GM19455 (cell line): ENCODE data around the gene TIMM21.

ENCODE experiments used
- ATAC-seq: cut with Tn5 transposase; IDR thresholded peaks from one replicate; pipeline ENCODE4 v1.9.1; 2021; ENCODE audit not compliant: unreplicated experiment

Gene TIMM21

DNA sequence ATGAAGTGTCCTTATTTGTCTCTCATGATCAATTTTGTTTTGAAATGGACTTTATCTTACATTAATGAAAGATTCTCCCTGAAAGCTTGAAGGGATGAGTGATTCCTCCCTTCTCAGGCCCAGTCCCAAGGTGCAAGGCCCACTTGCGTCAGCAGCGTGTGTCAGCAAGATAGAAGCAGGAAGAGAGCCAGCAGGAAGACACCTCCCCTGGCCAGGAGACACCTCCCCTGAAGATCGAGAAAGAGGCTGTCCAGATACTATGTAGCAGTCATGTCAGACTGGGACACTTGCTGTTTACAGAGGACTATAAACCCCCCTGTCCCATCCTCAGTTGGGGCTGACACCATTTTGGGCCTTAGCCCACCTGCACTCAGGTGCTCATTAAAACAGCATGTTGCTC is 38.3 kb downstream of the TIMM21 start:
- ATAC-seq, result no peak

- ATAC-seq, result no peak
Measured at GRCh38 chr18:74190086-74190485, 41.8 kb downstream of the TIMM21 start.

DNA sequence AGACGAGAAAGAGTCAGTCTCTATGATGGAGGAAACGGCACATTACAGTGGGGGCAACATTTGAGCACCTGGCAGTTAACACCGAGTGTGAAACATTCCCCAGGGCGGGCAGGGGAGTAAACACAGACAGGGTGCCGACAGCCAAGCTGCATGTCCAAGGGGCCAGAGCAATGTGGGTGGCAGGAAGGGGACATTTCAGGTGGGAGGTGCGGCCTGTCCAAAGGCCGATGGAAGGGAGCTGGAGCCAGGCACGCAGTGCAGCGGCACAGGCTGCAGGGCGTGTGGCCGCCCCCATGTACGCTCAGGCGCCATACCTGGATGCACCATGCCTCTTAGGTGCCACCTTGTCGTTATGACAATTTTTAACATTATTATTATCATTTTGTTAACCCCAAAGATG is 43.3 kb downstream of the TIMM21 start:
- ATAC-seq, result no peak

- ATAC-seq, result no peak
Measured at GRCh38 chr18:74194691-74195090, 46.4 kb downstream of the TIMM21 start.

DNA sequence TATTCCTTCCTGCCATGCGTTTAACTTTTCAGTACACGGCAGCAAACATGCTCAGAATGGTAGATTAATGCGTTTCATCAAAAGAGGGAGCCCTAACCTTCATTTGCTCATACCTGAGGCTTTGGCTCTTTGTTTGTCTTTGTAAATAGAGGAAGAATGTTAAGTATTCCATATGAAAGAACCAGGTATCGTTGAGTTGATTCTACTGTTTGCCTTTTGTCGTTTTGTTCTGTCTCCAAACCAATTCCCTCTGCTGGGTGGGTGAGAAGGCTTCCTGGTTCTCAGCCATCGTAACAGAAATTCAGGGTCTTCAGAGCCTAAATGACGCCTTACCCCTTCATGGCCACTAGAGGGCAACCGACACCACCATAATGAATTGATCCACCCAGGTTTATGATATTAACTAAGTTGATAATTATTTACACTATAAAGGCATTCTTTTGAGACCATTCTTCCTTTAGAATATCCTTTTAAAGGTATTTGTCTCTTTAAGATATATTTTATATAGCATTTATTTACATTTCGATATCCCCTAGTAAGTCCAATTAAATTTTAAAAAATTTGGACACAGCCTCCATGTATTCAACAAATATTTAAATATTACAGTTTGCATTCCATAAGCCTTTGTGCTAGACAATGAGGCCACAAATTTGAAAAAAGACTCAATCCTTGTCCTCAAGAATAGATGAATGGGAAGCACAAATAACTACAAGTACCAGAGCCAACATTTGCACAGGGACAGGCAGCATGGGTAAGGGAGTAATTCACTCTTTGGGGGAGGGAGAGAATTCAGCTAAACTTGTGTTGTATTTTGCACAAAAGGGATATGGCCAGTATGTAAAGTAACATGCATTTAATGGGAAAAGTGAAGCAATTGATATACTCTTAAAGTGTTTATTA is 48.1 kb downstream of the TIMM21 start:
- peak; percentile 78 for ATAC-seq

DNA sequence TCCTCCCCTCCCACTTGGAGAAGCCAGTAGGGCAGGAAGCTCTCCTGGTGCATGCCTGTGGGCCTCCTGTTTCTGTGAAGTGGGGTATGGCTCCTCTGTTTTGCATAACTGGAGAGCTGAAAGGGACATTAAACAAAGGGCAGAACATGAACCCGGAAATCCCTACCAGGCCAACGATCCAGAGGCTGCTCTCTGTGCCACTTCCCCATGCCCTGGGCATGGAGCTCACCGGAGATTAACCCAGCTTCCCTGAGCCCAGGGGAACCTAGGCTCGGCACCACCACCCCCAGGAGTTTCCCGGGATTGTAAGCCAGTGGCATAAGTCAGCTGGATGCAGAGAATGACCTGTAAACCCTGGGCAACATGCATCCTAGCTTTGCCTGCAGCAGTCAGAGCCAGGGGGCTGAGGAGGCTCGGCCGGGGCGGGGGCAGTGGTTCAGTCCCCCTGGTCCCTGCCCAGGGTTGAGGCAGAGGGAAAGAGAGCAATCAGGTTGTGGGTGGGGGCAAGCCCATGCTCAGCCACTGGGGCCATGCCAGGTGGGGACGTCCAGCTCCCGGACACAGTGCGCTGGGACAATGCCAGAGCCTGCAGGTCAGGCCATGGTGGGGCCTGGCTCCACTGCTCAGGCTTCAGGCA is 49.5 kb downstream of the TIMM21 start:
- no peak for ATAC-seq

GRCh38 chr18:74198453-74198852 is 50.1 kb downstream of the TIMM21 start:
- no peak for ATAC-seq

- ATAC-seq, result no peak
Measured at GRCh38 chr18:74200780-74201179, 52.5 kb downstream of the TIMM21 start.

DNA sequence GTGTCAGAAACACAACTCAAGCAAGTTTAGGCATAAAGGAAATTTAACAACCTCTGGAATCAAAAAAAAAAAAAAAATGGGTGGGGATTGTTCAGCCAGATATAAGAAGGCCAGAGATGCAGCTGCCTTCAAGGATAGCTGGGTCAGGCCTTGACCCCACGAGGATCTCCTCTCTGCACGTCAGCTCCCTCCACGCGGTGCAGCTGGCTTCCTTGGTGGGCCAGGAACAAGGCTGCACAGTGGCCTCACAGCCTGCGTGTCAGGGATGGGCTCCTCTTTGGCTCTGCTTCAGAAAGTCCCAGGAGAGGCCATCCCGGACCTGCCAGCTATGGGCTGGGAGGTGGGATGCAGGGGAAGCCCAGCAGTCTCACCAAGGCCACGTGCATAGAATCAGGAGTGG is 55.5 kb downstream of the TIMM21 start:
- no peak for ATAC-seq

GRCh38 chr18:74204526-74205152 is 56.3 kb downstream of the TIMM21 start:
- no peak for ATAC-seq
